ENCODE measurements around the gene ACTR10. TPM values are rescaled to one million over a fixed set of nuclear protein-coding genes. Genes with fewer than 3 reads are reported as not detected.

Gene ACTR10
- total and polyA plus RNA-seq, 2 experiments from 2014 or later, result 106 to 112 TPM

GRCh38 chr14:58270628-58271027, 70.7 kb downstream of the ACTR10 start:
- Histone ChIP-seq H2AFZ (no peak overlapping the region), H3K79me2 (peaks cover 73% of the 10 kb centered on the region), H3K4me3 (no peak overlapping the region), H3K4me1 (ENCODE audit: insufficient read depth) (peaks cover 5% of the 10 kb centered on the region), H3K9me3 (ENCODE audit: low read depth) (no peaks in the 10 kb centered on the region), H3K36me3 (replicated peaks; ENCODE audit: insufficient read depth, low read depth) (no peaks in the 10 kb centered on the region), H3K9me2 (replicated peaks; ENCODE audit: insufficient read depth) (no peaks in the 10 kb centered on the region), H3K4me2 (no peak overlapping the region), H4K20me1 (ENCODE audit: insufficient read depth, poor library complexity, severe bottlenecking) (peaks cover 5% of the 10 kb centered on the region), H3K27ac (no peak overlapping the region), H3K27me3 (no peaks in the 10 kb centered on the region)
- TF ChIP-seq CTCF (IDR thresholded peaks at IDR 0.05; ENCODE audit: poor library complexity) (no peak), EZH2 (IDR thresholded peaks at IDR 0.05; ENCODE audit: borderline replicate concordance) (no peak), EZH2phosphoT487 (IDR thresholded peaks at IDR 0.05; ENCODE audit: low read depth, severe bottlenecking, unreplicated experiment) (no peak)
- DNase-seq (ENCODE audit: low spot score), result no peak
- WGBS (ENCODE audit: low lambda C conversion rate, missing lambda C conversion rate), result 93% methylated on average over 2 of the region's 2 CpGs

- 82% methylated on average over 4 of the region's 4 CpGs for WGBS (ENCODE audit: low lambda C conversion rate, missing lambda C conversion rate)
- H3K4me2 ChIP-seq, result peak overlapping the region; percentile 38
Observed at GRCh38 chr14:58272588-58273372, 72.8 kb downstream of the ACTR10 start.

DNA sequence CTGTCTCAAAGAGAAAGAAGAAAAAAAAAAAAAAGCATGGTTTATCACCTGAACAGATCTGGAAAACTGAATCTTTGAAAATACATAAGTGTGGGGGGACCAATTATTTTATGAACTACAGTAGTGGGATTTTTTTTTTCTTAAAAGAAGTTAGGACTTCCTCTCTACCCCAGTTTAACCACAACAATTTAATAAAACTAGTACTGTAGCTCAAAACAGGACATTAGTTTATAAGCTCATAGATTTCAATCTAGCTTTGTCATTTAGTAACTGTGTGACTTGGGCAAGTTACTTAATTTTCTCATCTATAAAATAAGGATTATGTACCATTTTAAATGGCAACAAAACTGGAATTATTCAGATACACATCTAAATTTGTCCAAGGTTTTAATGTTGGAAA, 74.9 kb downstream of the ACTR10 start:
- DNase-seq (ENCODE audit: low spot score), result no peak
- no peak for TF ChIP-seq EZH2 (IDR thresholded peaks at IDR 0.05; ENCODE audit: borderline replicate concordance)
- TF ChIP-seq CTCF (IDR thresholded peaks at IDR 0.05; ENCODE audit: poor library complexity), result no peak
- TF ChIP-seq EZH2phosphoT487 (IDR thresholded peaks at IDR 0.05; ENCODE audit: low read depth, severe bottlenecking, unreplicated experiment), result no peak
- Histone ChIP-seq H3K27ac (peak overlapping the region; percentile 19), H3K9me2 (replicated peaks; ENCODE audit: insufficient read depth) (no peaks in the 10 kb centered on the region), H3K36me3 (replicated peaks; ENCODE audit: insufficient read depth, low read depth) (no peaks in the 10 kb centered on the region), H4K20me1 (ENCODE audit: insufficient read depth, poor library complexity, severe bottlenecking) (peaks cover 24% of the 10 kb centered on the region), H3K4me3 (no peak overlapping the region), H3K4me1 (ENCODE audit: insufficient read depth) (peaks cover 5% of the 10 kb centered on the region), H3K27me3 (no peaks in the 10 kb centered on the region), H3K9me3 (ENCODE audit: low read depth) (no peaks in the 10 kb centered on the region), H2AFZ (no peak overlapping the region), H3K4me2 (no peak overlapping the region), H3K79me2 (peaks cover 89% of the 10 kb centered on the region)

More at GRCh38 chr14:58272588-58273372, 72.8 kb downstream of the ACTR10 start:
- H3K27ac ChIP-seq, result peak overlapping the region; percentile 71
- H3K79me2 ChIP-seq, result peaks cover 87% of the 10 kb centered on the region
- no peaks in the 10 kb centered on the region for H3K27me3 ChIP-seq
- H3K36me3 ChIP-seq (replicated peaks; ENCODE audit: insufficient read depth, low read depth), result no peaks in the 10 kb centered on the region
- H2AFZ ChIP-seq, result no peak overlapping the region
- TF ChIP-seq EZH2 (IDR thresholded peaks at IDR 0.05; ENCODE audit: borderline replicate concordance) (no peak), CTCF (IDR thresholded peaks at IDR 0.05; ENCODE audit: poor library complexity) (peak; percentile 18)
- peaks cover 13% of the 10 kb centered on the region for H4K20me1 ChIP-seq (ENCODE audit: insufficient read depth, poor library complexity, severe bottlenecking)
- H3K4me1 ChIP-seq (ENCODE audit: insufficient read depth), result peaks cover 5% of the 10 kb centered on the region
- H3K9me3 ChIP-seq (ENCODE audit: low read depth), result no peaks in the 10 kb centered on the region
- no peaks in the 10 kb centered on the region for H3K9me2 ChIP-seq (replicated peaks; ENCODE audit: insufficient read depth)
- DNase-seq (ENCODE audit: low spot score), result peak; percentile 72
- H3K4me3 ChIP-seq, result no peak overlapping the region

Measured in hepatocyte (in vitro differentiated cells).